HG03045 (cell line): ENCODE data around the gene PPP1R9B.

Source experiments
- ATAC-seq: cut with Tn5 transposase; IDR thresholded peaks from one replicate; pipeline ENCODE4 v1.9.1; 2021; ENCODE audit warnings: mild to moderate bottlenecking, moderate library complexity; ENCODE audit not compliant: unreplicated experiment

The PPP1R9B gene

GRCh38 chr17:50144845-50145531, 5.5 kb downstream of the PPP1R9B start:
- no peak for ATAC-seq

GRCh38 chr17:50144355-50144754, 6.1 kb downstream of the PPP1R9B start:
- no peak for ATAC-seq

- no peak for ATAC-seq
Measured at GRCh38 chr17:50143461-50144176, 6.9 kb downstream of the PPP1R9B start.

- ATAC-seq: no peak
Measured at GRCh38 chr17:50141745-50142110, 8.7 kb downstream of the PPP1R9B start.

- no peak for ATAC-seq
Measured at GRCh38 chr17:50141026-50141744, 9.3 kb downstream of the PPP1R9B start.

GRCh38 chr17:50139950-50140885, 10.3 kb downstream of the PPP1R9B start:
- ATAC-seq: peak; percentile 63

GRCh38 chr17:50139185-50139783, 11.2 kb downstream of the PPP1R9B start:
- ATAC-seq: no peak

- ATAC-seq: no peak
Measured at GRCh38 chr17:50137042-50137441, 13.4 kb downstream of the PPP1R9B start.

- no peak for ATAC-seq
Measured at GRCh38 chr17:50136096-50136687, 14.3 kb downstream of the PPP1R9B start.

- no peak for ATAC-seq
Measured at GRCh38 chr17:50135316-50136095, 15.0 kb downstream of the PPP1R9B start.

GRCh38 chr17:50134206-50135110, 16.0 kb downstream of the PPP1R9B start:
- ATAC-seq: no peak

GRCh38 chr17:50133769-50134099, 16.7 kb downstream of the PPP1R9B start:
- ATAC-seq: no peak

- ATAC-seq: no peak
Measured at GRCh38 chr17:50133028-50133768, 17.3 kb downstream of the PPP1R9B start.

GRCh38 chr17:50132104-50132794, 18.2 kb downstream of the PPP1R9B start:
- ATAC-seq: no peak

- ATAC-seq: no peak
Measured at GRCh38 chr17:50130559-50131305, 19.7 kb downstream of the PPP1R9B start.
